ENCODE measurements around the gene REV1.
"Not testable (repeated sequence)": the region's sequence is repeated elsewhere in the genome, so short reads cannot be mapped to it uniquely, and the experiment has no call there.

Gene REV1

GRCh38 chr2:99487906-99488305 lies 1.9 kb downstream of the REV1 start:
- no peak for DNase-seq

- DNase-seq, result no peak
Measured at GRCh38 chr2:99485824-99486223, 4.0 kb downstream of the REV1 start.

GRCh38 chr2:99485411-99485810 lies 4.4 kb downstream of the REV1 start:
- no peak for DNase-seq

- no peak for DNase-seq
Measured at GRCh38 chr2:99484205-99484604, 5.6 kb downstream of the REV1 start.

GRCh38 chr2:99481941-99482340 lies 7.9 kb downstream of the REV1 start:
- no peak for DNase-seq

GRCh38 chr2:99481527-99481926 lies 8.3 kb downstream of the REV1 start:
- no peak for DNase-seq

- DNase-seq, result no peak
Measured at GRCh38 chr2:99480390-99480789, 9.4 kb downstream of the REV1 start.

GRCh38 chr2:99478632-99479031 lies 11.2 kb downstream of the REV1 start:
- no peak for DNase-seq

- DNase-seq, result no peak
Measured at GRCh38 chr2:99477054-99477453, 12.8 kb downstream of the REV1 start.

GRCh38 chr2:99476629-99477028 lies 13.2 kb downstream of the REV1 start:
- no peak for DNase-seq

GRCh38 chr2:99475095-99475494 lies 14.7 kb downstream of the REV1 start:
- DNase-seq, result not testable (repeated sequence)

- no peak for DNase-seq
Measured at GRCh38 chr2:99473518-99474083, 16.2 kb downstream of the REV1 start.

GRCh38 chr2:99472600-99472960 lies 17.2 kb downstream of the REV1 start:
- DNase-seq, result no peak

- no peak for DNase-seq
Measured at GRCh38 chr2:99471654-99472599, 17.9 kb downstream of the REV1 start.

- DNase-seq, result no peak
Measured at GRCh38 chr2:99470957-99471356, 18.9 kb downstream of the REV1 start.

GRCh38 chr2:99470459-99470858 lies 19.4 kb downstream of the REV1 start:
- DNase-seq, result not testable (repeated sequence)

- DNase-seq, result no peak
Measured at GRCh38 chr2:99469394-99469793, 20.4 kb downstream of the REV1 start.

GRCh38 chr2:99468155-99468554 lies 21.7 kb downstream of the REV1 start:
- no peak for DNase-seq

GRCh38 chr2:99467390-99467789 lies 22.4 kb downstream of the REV1 start:
- DNase-seq, result no peak

GRCh38 chr2:99461828-99462483 lies 27.9 kb downstream of the REV1 start:
- no peak for DNase-seq

- DNase-seq, result no peak
Measured at GRCh38 chr2:99458529-99458928, 31.3 kb downstream of the REV1 start.

- DNase-seq, result no peak
Measured at GRCh38 chr2:99451686-99452085, 38.1 kb downstream of the REV1 start.

- no peak for DNase-seq
Measured at GRCh38 chr2:99451280-99451679, 38.5 kb downstream of the REV1 start.

All from amygdala (tissue), 56 donors.